Measurements from ENCODE around the gene SPIB.

DNA sequence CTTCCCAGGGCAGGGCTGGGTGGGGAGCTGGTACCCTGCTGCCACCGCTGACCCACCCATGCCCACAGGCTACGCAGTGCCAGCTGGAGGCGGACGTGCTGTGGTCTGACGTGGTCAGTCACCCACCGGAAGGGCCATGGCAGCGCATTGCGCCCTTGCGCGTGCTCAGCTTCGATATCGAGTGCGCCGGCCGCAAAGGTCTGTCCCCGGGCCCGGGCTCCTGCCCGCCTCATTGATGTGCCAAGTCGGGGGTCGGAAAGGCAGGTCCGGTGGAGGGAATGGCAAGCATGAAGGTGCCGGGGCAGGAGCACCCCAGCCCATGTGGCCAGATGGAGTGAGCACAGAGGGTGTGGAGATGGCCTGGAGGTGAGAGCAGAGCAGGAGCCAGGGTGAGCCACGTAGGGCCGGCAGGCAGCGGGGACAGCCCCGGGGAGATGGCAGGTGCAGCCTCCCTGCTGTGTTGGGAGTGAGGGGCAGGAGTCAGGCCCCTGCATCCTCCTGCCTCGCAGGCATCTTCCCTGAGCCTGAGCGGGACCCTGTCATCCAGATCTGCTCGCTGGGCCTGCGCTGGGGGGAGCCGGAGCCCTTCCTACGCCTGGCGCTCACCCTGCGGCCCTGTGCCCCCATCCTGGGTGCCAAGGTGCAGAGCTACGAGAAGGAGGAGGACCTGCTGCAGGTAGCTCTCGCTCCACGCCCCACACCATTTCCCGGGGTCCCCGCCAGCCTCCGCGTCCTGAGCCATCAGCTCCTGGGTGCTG, 16.0 kb upstream of the SPIB start:
- TF ChIP-seq POLR2A (IDR thresholded peaks at IDR 0.05; ENCODE audit: low read depth, low read length) (no peak), PAX5 (IDR thresholded peaks at IDR 0.05; ENCODE audit: insufficient read depth, low read length, severe bottlenecking) (no peak)

Measured in GM12891 (cell line).